BLaER1 (cell line): ENCODE measurements around the gene CRYGS.

Source experiments
- H3K27ac ChIP-seq: shearing (Covaris generic); formaldehyde crosslinking; 2 replicates; pipeline ENCODE4 v1.8.1; 2022
- H3K27me3 ChIP-seq: shearing (Covaris generic); formaldehyde crosslinking; 2 replicates; pipeline ENCODE4 v1.8.1; 2022
- H3K36me3 ChIP-seq: shearing (Covaris generic); formaldehyde crosslinking; 2 replicates; pipeline ENCODE4 v1.8.1; 2022
- H3K4me1 ChIP-seq: shearing (Covaris generic); formaldehyde crosslinking; 2 replicates; pipeline ENCODE4 v1.8.1; 2022
- H3K4me2 ChIP-seq: shearing (Covaris generic); formaldehyde crosslinking; 2 replicates; pipeline ENCODE4 v1.8.1; 2022
- H3K4me3 ChIP-seq: shearing (Covaris generic); formaldehyde crosslinking; 2 replicates; pipeline ENCODE4 v1.8.1; 2022
- H3K9ac ChIP-seq: shearing (Covaris generic); formaldehyde crosslinking; 2 replicates; pipeline ENCODE4 v1.8.1; 2022
- H3K9me3 ChIP-seq: shearing (Covaris generic); formaldehyde crosslinking; 2 replicates; pipeline ENCODE4 v1.8.1; 2022
- H4K20me1 ChIP-seq: shearing (Covaris generic); formaldehyde crosslinking; 2 replicates; pipeline ENCODE4 v1.8.1; 2022
- Cebpa-rat ChIP-seq: shearing (Covaris generic); IDR thresholded peaks from 2 replicates; pipeline ENCODE4 v1.8.1; 2022

Gene CRYGS

GRCh38 chr3:186497608-186498007 lies 46.6 kb downstream of the CRYGS start:
- Histone ChIP-seq H3K27ac (no peak overlapping the region), H3K4me3 (no peak overlapping the region), H3K4me2 (no peak overlapping the region), H4K20me1 (no peaks in the 10 kb centered on the region), H3K36me3 (no peaks in the 10 kb centered on the region), H3K4me1 (no peaks in the 10 kb centered on the region), H3K9me3 (peaks cover 9% of the 10 kb centered on the region), H3K9ac (no peak overlapping the region), H3K27me3 (no peaks in the 10 kb centered on the region)
- TF ChIP-seq Cebpa-rat: no peak

DNA sequence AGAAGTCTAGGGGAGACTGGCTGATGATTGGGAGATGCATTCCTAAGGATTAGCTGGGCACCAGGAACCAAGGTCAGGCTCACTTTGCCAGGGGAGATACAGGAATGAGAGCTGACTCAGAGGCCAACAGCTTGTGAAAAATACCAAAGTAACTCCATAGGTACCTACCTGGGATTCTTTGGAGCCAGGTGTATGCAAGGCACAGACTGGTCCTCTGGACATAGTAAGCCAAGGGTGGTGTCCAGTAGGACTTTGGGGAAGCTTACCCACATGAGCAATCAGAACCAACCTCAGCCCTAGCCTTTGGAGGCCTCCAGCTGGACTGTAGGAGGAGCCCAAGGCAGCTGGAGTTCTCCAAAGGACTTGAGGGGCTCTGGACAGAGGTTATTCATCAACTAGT lies 47.5 kb downstream of the CRYGS start:
- Histone ChIP-seq H3K9ac (no peak overlapping the region), H3K27ac (no peak overlapping the region), H3K36me3 (no peaks in the 10 kb centered on the region), H3K4me1 (no peaks in the 10 kb centered on the region), H3K9me3 (peaks cover 9% of the 10 kb centered on the region), H4K20me1 (no peaks in the 10 kb centered on the region), H3K4me3 (no peak overlapping the region), H3K4me2 (no peak overlapping the region), H3K27me3 (no peaks in the 10 kb centered on the region)
- TF ChIP-seq Cebpa-rat: no peak

DNA sequence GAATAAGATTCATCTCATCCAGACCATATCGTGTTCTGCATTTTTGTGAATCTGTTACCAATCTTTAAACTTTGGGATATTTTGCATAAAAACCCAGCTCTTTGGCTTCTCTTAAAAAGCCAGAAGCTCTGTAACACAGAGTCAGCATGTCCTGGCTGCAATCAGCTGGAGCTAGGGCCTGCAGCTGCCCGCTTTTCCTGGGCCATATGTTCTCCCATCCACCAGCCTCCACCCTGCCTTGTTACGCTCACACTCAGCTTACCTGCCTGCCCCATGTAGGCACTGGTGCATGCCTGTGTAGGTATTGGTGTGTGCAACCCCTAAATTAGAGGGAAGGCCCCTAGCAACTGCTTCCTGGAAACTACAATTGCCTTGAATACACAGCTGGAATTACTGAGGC lies 48.2 kb downstream of the CRYGS start:
- Histone ChIP-seq H3K9ac (no peak overlapping the region), H4K20me1 (no peaks in the 10 kb centered on the region), H3K9me3 (peaks cover 9% of the 10 kb centered on the region), H3K4me3 (no peak overlapping the region), H3K4me1 (no peaks in the 10 kb centered on the region), H3K27ac (no peak overlapping the region), H3K27me3 (no peaks in the 10 kb centered on the region), H3K36me3 (no peaks in the 10 kb centered on the region), H3K4me2 (no peak overlapping the region)
- no peak for TF ChIP-seq Cebpa-rat

DNA sequence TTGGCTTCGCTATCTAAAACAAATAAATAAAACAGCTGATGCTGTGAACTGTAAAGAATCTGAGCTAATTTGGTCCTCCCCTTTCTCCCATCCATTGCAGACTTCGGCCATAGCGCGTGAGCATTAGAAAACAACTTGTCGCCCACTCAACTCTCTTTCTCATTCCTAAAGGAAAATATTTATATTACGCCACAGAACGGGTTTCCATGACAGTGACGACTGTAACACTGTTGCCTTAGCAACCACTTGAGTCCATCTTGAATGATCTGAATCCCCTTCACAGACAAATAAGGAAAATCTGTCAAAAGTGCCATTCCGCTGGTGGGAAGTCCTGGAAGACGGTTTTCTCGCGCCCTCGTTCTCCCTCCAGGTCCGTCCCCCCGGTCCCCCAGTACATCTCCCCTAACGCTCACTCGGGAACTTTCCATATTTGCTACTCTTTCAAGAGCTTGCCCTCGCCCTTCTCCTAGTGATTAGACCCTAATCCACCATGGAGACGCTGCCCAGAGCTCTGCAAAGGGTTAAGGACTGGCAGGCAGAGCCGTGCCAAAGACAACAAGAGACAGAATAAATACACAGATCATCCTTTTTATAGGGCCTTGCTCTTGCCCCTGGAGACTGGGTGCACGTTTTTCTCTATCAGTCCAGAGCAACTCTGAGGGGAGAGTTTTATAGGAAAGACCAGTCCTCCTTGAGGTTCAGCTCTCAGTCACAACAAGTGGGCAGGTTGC lies 50.5 kb downstream of the CRYGS start:
- Histone ChIP-seq H3K4me2 (no peak overlapping the region), H3K27ac (no peak overlapping the region), H3K36me3 (no peaks in the 10 kb centered on the region), H3K4me3 (no peak overlapping the region), H3K9me3 (no peaks in the 10 kb centered on the region), H4K20me1 (no peaks in the 10 kb centered on the region), H3K4me1 (no peaks in the 10 kb centered on the region), H3K9ac (no peak overlapping the region), H3K27me3 (no peaks in the 10 kb centered on the region)
- TF ChIP-seq Cebpa-rat: no peak

- no peak for TF ChIP-seq Cebpa-rat
- no peak overlapping the region for H3K4me3 ChIP-seq
- no peak overlapping the region for H3K27ac ChIP-seq
Observed at GRCh38 chr3:186492385-186492984, 51.7 kb downstream of the CRYGS start.

GRCh38 chr3:186489507-186489906 lies 54.7 kb downstream of the CRYGS start:
- no peak overlapping the region for H3K4me3 ChIP-seq
- H3K27me3 ChIP-seq: no peaks in the 10 kb centered on the region
- no peaks in the 10 kb centered on the region for H4K20me1 ChIP-seq
- no peaks in the 10 kb centered on the region for H3K4me1 ChIP-seq
- no peaks in the 10 kb centered on the region for H3K9me3 ChIP-seq
- no peak overlapping the region for H3K4me2 ChIP-seq
- no peak overlapping the region for H3K9ac ChIP-seq
- H3K36me3 ChIP-seq: no peaks in the 10 kb centered on the region
- H3K27ac ChIP-seq: no peak overlapping the region
- no peak for TF ChIP-seq Cebpa-rat

More at GRCh38 chr3:186492385-186492984, 51.7 kb downstream of the CRYGS start:
- H3K9ac ChIP-seq: no peak overlapping the region
- no peak overlapping the region for H3K4me2 ChIP-seq
- no peaks in the 10 kb centered on the region for H3K36me3 ChIP-seq
- no peaks in the 10 kb centered on the region for H3K4me1 ChIP-seq
- no peaks in the 10 kb centered on the region for H3K9me3 ChIP-seq
- no peaks in the 10 kb centered on the region for H4K20me1 ChIP-seq
- H3K27me3 ChIP-seq: no peaks in the 10 kb centered on the region
